GM23338 (cell line): ENCODE measurements around the gene ACVR2A. TPM values are rescaled to one million over a fixed set of nuclear protein-coding genes. Genes with fewer than 3 reads are reported as not detected.

Experiments
- ATAC-seq: fragments of 200-7000 bp; cut with Tn5 transposase; 3 replicates; pipeline ENCODE4 v1.9.1; 2020
- DNase-seq: peaks from one replicate; pipeline ENCODE4 v3.0.0-alpha.2; 2015; ENCODE audit warnings: low spot score
- H2AFZ ChIP-seq: fragments of 200-600 bp; sonication (generic); 2 replicates; pipeline ENCODE4 v1.8.0; 2016; ENCODE audit warnings: antibody characterized with exemption, mild to moderate bottlenecking, moderate library complexity
- H3F3A ChIP-seq: fragments of 200-600 bp; sonication (generic); replicated peaks from 2 replicates; pipeline ENCODE4 v1.8.0; 2017; ENCODE audit warnings: antibody characterized with exemption, mixed run types, low read depth
- H3K27ac ChIP-seq: fragments of 200-600 bp; sonication (generic); 2 replicates; pipeline ENCODE4 v1.6.1; 2016; ENCODE audit warnings: low read depth
- H3K27me3 ChIP-seq: fragments of 200-600 bp; sonication (generic); 2 replicates; pipeline ENCODE4 v1.8.0; 2016; ENCODE audit warnings: mild to moderate bottlenecking, mixed run types, moderate library complexity; ENCODE audit not compliant: insufficient read depth
- H3K36me3 ChIP-seq: fragments of 200-600 bp; sonication (generic); 2 replicates; pipeline ENCODE4 v1.8.0; 2016; ENCODE audit warnings: mild to moderate bottlenecking; ENCODE audit not compliant: insufficient read depth
- H3K4me1 ChIP-seq: fragments of 200-600 bp; sonication (generic); 2 replicates; pipeline ENCODE4 v1.8.0; 2016; ENCODE audit warnings: mild to moderate bottlenecking, moderate library complexity; ENCODE audit not compliant: insufficient read depth
- H3K4me2 ChIP-seq: fragments of 200-600 bp; sonication (generic); 2 replicates; pipeline ENCODE4 v1.7.1; 2017; ENCODE audit warnings: mixed run types
- H3K4me3 ChIP-seq: fragments of 200-600 bp; sonication (generic); 2 replicates; pipeline ENCODE4 v1.6.1; 2016; ENCODE audit warnings: mixed run types
- H3K79me2 ChIP-seq: fragments of 200-600 bp; sonication (generic); replicated peaks from 2 replicates; pipeline ENCODE4 v1.8.0; 2017; ENCODE audit warnings: mild to moderate bottlenecking; ENCODE audit not compliant: insufficient read depth
- H3K9me2 ChIP-seq: fragments of 200-600 bp; sonication (generic); 2 replicates; pipeline ENCODE4 v1.8.0; 2017; ENCODE audit not compliant: insufficient read depth
- H4K20me1 ChIP-seq: fragments of 200-600 bp; sonication (generic); replicated peaks from 2 replicates; pipeline ENCODE4 v1.8.0; 2017; ENCODE audit warnings: mild to moderate bottlenecking; ENCODE audit not compliant: insufficient read depth
- H3K27ac Mint-ChIP-seq: 2 replicates; pipeline ENCODE4 v1.8.0; 2020; ENCODE audit warnings: inconsistent platforms, mild to moderate bottlenecking, moderate library complexity, mixed read lengths
- H3K27me3 Mint-ChIP-seq: 3 replicates; pipeline ENCODE4 v1.8.0; 2022; ENCODE audit warnings: low read depth, mild to moderate bottlenecking, moderate library complexity, mixed read lengths, inconsistent platforms; ENCODE audit not compliant: insufficient read depth, poor library complexity
- H3K36me3 Mint-ChIP-seq: 3 replicates; pipeline ENCODE4 v1.8.0; 2021; ENCODE audit warnings: low read depth, mild to moderate bottlenecking, inconsistent platforms, moderate library complexity, mixed read lengths
- H3K4me1 Mint-ChIP-seq: 3 replicates; pipeline ENCODE4 v1.8.0; 2020; ENCODE audit warnings: mild to moderate bottlenecking, inconsistent platforms, mixed read lengths
- H3K4me3 Mint-ChIP-seq: 3 replicates; pipeline ENCODE4 v1.8.0; 2021; ENCODE audit warnings: moderate library complexity, mild to moderate bottlenecking, inconsistent platforms, mixed read lengths
- H3K9me3 Mint-ChIP-seq: 3 replicates; pipeline ENCODE4 v1.8.0; 2020; ENCODE audit warnings: moderate library complexity, mild to moderate bottlenecking, inconsistent platforms, mixed read lengths
- CREB1 ChIP-seq: fragments of 250-450 bp; sonication (Bioruptor Pico); IDR thresholded peaks from 2 replicates; pipeline ENCODE4 v1.5.0; 2020; ENCODE audit warnings: low read depth, mild to moderate bottlenecking, moderate library complexity
- ETS1 ChIP-seq: IDR thresholded peaks from 2 replicates; pipeline ENCODE4 v1.6.1; 2016; ENCODE audit warnings: antibody characterized with exemption
- EZH2 ChIP-seq: fragments of 200-600 bp; sonication (generic); IDR thresholded peaks from one replicate; pipeline ENCODE4 v1.8.0; 2017; ENCODE audit warnings: antibody characterized with exemption, mild to moderate bottlenecking, low read depth; ENCODE audit not compliant: unreplicated experiment
- EZH2phosphoT487 ChIP-seq: fragments of 200-600 bp; sonication (generic); IDR thresholded peaks from one replicate; pipeline ENCODE4 v1.8.1; 2018; ENCODE audit warnings: antibody characterized with exemption; ENCODE audit not compliant: unreplicated experiment
- POLR2AphosphoS5 ChIP-seq: IDR thresholded peaks from 2 replicates; pipeline ENCODE4 v1.6.1; 2016; ENCODE audit warnings: antibody characterized with exemption, low read depth
- REST ChIP-seq: IDR thresholded peaks from one replicate; pipeline ENCODE4 v1.6.1; 2018; ENCODE audit warnings: antibody characterized with exemption; ENCODE audit not compliant: unreplicated experiment
- STAT1 ChIP-seq: IDR thresholded peaks from one replicate; pipeline ENCODE4 v1.6.1; 2016; ENCODE audit warnings: antibody characterized with exemption; ENCODE audit not compliant: unreplicated experiment
- ZNF331 ChIP-seq: fragments of 250-450 bp; sonication (Bioruptor Pico); IDR thresholded peaks from 2 replicates; pipeline ENCODE4 v1.5.0; 2020; ENCODE audit warnings: low read depth, mild to moderate bottlenecking, moderate library complexity
- polyA plus RNA-seq: library from polyadenylated mRNA; unstranded; fragments of >200 nt; fragmentation: Nextera tagmentation; extraction: Ambion mirVana; gene quantifications from 2 replicates; pipeline ENCODE4 v1.2.1, GENCODE V29; 2016
- total RNA-seq: library from RNA; depleted of rRNA; stranded (reverse); fragments of >200 nt; shearing (Covaris generic); gene quantifications from 2 replicates; pipeline ENCODE4 v1.2.3, GENCODE V29; 2014
- TF ChIP-seq, protein P1 (sequence below), 2 experiments: fragments of 200-600 bp in 1 of 2; sonication (generic) in 1 of 2; conservative IDR thresholded peaks; 2 replicates each; pipeline versions ENCODE4 v1.5.1 to v1.6.1; 2016 to 2017; ENCODE audit warnings: antibody characterized with exemption in 2 of 2, low read depth in 2 of 2, mild to moderate bottlenecking in 2 of 2, moderate library complexity in 1 of 2

ACVR2A gene
- total and polyA plus RNA-seq, 2 experiments from 2014 or later = 11.8 to 15.6 TPM

- Histone ChIP-seq H3K27me3 (no peaks in the 10 kb centered on the region), H3K27ac (no peak overlapping the region), H3K4me2 (no peak overlapping the region), H4K20me1 (no peaks in the 10 kb centered on the region), H3K36me3 (no peaks in the 10 kb centered on the region), H2AFZ (no peak overlapping the region), H3K4me3 (no peak overlapping the region), H3F3A (no peaks in the 10 kb centered on the region), H3K9me2 (no peaks in the 10 kb centered on the region; the same call in 1 of the 2 replicates), H3K79me2 (no peaks in the 10 kb centered on the region), H3K4me1 (peaks cover 6% of the 10 kb centered on the region; the same call in 1 of the 2 replicates)
- no peak; the same call in 2 of the 3 replicates for ATAC-seq
- Mint-ChIP-seq H3K4me1 (no peaks in the 10 kb centered on the region), H3K9me3 (peaks cover 8% of the 10 kb centered on the region; the same call in 1 of the 3 replicates), H3K4me3 (no peak overlapping the region), H3K36me3 (peaks cover 10% of the 10 kb centered on the region), H3K27ac (no peak overlapping the region), H3K27me3 (no peaks in the 10 kb centered on the region)
- no peak for TF ChIP-seq EZH2phosphoT487
- DNase-seq = no peak
Measured at GRCh38 chr2:147826278-147827087, 18.3 kb upstream of the ACVR2A start.

DNA sequence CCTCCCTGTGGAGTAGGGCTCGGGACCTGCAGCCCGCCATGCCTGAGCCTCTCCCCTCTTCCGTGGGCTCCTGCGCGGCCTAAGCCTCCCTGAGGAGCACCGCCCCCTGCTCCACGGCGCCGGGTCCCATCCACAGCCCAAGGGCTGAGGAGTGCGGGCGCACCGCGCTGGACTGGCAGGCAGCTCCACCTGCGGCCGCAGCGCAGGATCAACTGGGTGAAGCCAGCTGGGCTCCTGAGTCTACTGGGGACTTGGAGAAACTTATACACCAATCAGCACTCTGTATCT is 17.8 kb upstream of the ACVR2A start:
- Mint-ChIP-seq H3K27ac (no peak overlapping the region), H3K36me3 (peaks cover 10% of the 10 kb centered on the region), H3K27me3 (no peaks in the 10 kb centered on the region), H3K4me3 (no peak overlapping the region), H3K9me3 (peaks cover 8% of the 10 kb centered on the region; the same call in 1 of the 3 replicates), H3K4me1 (no peaks in the 10 kb centered on the region)
- peaks cover 6% of the 10 kb centered on the region; the same call in 1 of the 2 replicates for H3K4me1 ChIP-seq
- no peaks in the 10 kb centered on the region for H3F3A ChIP-seq
- H3K27me3 ChIP-seq = no peaks in the 10 kb centered on the region
- H3K9me2 ChIP-seq = no peaks in the 10 kb centered on the region; the same call in 1 of the 2 replicates
- no peaks in the 10 kb centered on the region for H3K36me3 ChIP-seq
- H2AFZ ChIP-seq = no peak overlapping the region
- H3K79me2 ChIP-seq = no peaks in the 10 kb centered on the region
- no peak overlapping the region for H3K27ac ChIP-seq
- H3K4me2 ChIP-seq = no peak overlapping the region
- H3K4me3 ChIP-seq = no peak overlapping the region
- DNase-seq = no peak
- no peaks in the 10 kb centered on the region for H4K20me1 ChIP-seq
- no peak; the same call in 2 of the 3 replicates for ATAC-seq
- TF ChIP-seq EZH2 (no peak), STAT1 (no peak), ETS1 (no peak), CREB1 (CRISPR knock-in tag) (no peak), POLR2AphosphoS5 (no peak), ZNF331 (CRISPR knock-in tag) (no peak), REST (no peak)
- TF ChIP-seq, protein P1, sequence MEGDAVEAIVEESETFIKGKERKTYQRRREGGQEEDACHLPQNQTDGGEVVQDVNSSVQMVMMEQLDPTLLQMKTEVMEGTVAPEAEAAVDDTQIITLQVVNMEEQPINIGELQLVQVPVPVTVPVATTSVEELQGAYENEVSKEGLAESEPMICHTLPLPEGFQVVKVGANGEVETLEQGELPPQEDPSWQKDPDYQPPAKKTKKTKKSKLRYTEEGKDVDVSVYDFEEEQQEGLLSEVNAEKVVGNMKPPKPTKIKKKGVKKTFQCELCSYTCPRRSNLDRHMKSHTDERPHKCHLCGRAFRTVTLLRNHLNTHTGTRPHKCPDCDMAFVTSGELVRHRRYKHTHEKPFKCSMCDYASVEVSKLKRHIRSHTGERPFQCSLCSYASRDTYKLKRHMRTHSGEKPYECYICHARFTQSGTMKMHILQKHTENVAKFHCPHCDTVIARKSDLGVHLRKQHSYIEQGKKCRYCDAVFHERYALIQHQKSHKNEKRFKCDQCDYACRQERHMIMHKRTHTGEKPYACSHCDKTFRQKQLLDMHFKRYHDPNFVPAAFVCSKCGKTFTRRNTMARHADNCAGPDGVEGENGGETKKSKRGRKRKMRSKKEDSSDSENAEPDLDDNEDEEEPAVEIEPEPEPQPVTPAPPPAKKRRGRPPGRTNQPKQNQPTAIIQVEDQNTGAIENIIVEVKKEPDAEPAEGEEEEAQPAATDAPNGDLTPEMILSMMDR (conservative IDR thresholded peaks at IDR 0.05; ENCODE audit: low read depth in 2 of 2) = no peak
